Suprapubic skin (tissue), 3 donors: ENCODE results near the gene ADAMTS16.

ENCODE experiments used
- POLR2AphosphoS5 ChIP-seq, 3 donors: sonication (generic); formaldehyde crosslinking; IDR thresholded peaks; one replicate each; pipeline ENCODE4 v1.6.1; 2017; ENCODE audit warnings: antibody characterized with exemption in 3 of 3
- TF ChIP-seq, protein P1 (sequence below), 2 donors: fragments of 200-600 bp in 1 of 2; fragments of 450-650 bp in 1 of 2; sonication (generic) in 1 of 2; IDR thresholded peaks; one replicate each; pipeline ENCODE4 v1.5.1; 2016 to 2019; ENCODE audit warnings: antibody characterized with exemption in 2 of 2, mild to moderate bottlenecking in 1 of 2, moderate library complexity in 1 of 2

DNA sequence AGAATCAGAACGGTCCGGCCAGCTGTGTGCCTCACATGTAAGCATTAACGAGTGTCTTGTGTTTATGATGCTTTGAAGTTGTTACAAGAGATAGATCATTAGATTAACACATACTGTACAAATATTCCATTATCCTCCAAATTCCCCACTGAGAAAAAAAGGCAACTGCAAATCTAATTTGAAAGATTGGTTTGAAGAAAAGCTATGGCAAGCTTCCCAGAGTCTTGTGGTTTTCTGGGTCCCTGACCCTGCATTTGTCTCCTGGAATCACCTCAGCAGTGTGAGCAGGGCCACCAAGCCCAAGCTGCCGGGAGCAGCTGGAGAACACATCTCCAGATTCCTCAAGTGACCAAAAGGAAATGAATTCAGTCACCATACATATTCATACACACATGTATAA, 36.9 kb upstream of the ADAMTS16 start:
- TF ChIP-seq, protein P1, sequence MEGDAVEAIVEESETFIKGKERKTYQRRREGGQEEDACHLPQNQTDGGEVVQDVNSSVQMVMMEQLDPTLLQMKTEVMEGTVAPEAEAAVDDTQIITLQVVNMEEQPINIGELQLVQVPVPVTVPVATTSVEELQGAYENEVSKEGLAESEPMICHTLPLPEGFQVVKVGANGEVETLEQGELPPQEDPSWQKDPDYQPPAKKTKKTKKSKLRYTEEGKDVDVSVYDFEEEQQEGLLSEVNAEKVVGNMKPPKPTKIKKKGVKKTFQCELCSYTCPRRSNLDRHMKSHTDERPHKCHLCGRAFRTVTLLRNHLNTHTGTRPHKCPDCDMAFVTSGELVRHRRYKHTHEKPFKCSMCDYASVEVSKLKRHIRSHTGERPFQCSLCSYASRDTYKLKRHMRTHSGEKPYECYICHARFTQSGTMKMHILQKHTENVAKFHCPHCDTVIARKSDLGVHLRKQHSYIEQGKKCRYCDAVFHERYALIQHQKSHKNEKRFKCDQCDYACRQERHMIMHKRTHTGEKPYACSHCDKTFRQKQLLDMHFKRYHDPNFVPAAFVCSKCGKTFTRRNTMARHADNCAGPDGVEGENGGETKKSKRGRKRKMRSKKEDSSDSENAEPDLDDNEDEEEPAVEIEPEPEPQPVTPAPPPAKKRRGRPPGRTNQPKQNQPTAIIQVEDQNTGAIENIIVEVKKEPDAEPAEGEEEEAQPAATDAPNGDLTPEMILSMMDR (IDR thresholded peaks at IDR 0.05) = no peak
- no peak for TF ChIP-seq POLR2AphosphoS5 (IDR thresholded peaks at IDR 0.05)
